HEK293 (cell line): Measurements from ENCODE around the gene RPL10.
A peak's percentile ranks its signal among the peaks of the same experiment; 100 is the strongest.

Source experiments
- CTCF ChIA-PET: fragments of 350-600 bp; formaldehyde crosslinking; extraction: SDS; loops from one replicate; lab custom pipeline; 2021; ENCODE audit warnings: antibody characterized with exemption; lab: Yijun Ruan, JAX
- POLR2A ChIA-PET: fragments of 300-600 bp; formaldehyde crosslinking; extraction: SDS; loops from one replicate; lab custom pipeline; 2020; ENCODE audit warnings: antibody characterized with exemption, inconsistent platforms; lab: Yijun Ruan, JAX
- H3K27ac ChIP-seq: fragments of 200-500 bp; sonication (Bioruptor generic); 2 replicates; pipeline ENCODE4 v1.5.1; 2014; ENCODE audit warnings: low read depth, low read length, control low read depth, inconsistent platforms; ENCODE audit errors: extremely low read depth
- H3K36me3 ChIP-seq, 2 experiments: fragments of 200-500 bp in 1 of 2; sonication (Bioruptor generic) in 1 of 2; 1 replicate in 1 of 2; 2 replicates in 1 of 2; pipeline ENCODE4 v1.5.1; 2014 to 2017; ENCODE audit warnings: inconsistent platforms in 2 of 2, low read length in 2 of 2; ENCODE audit not compliant: control insufficient read depth in 2 of 2, insufficient read depth in 1 of 2
- H3K4me1 ChIP-seq: fragments of 200-500 bp; sonication (Bioruptor generic); 2 replicates; pipeline ENCODE4 v1.5.1; 2014; ENCODE audit warnings: mild to moderate bottlenecking, low read length, inconsistent platforms; ENCODE audit not compliant: control insufficient read depth, insufficient read depth
- H3K4me3 ChIP-seq: 2 replicates; pipeline ENCODE4 v1.5.1; 2011; ENCODE audit warnings: low read depth, mild to moderate bottlenecking, control low read depth, low read length, moderate library complexity
- H3K9me3 ChIP-seq: fragments of 200-500 bp; sonication (Bioruptor generic); 2 replicates; pipeline ENCODE4 v1.5.1; 2014; ENCODE audit warnings: low read depth, low read length, inconsistent platforms; ENCODE audit not compliant: control insufficient read depth, insufficient read depth
- BCL11B ChIP-seq: fragments of 450-650 bp; formaldehyde crosslinking; IDR thresholded peaks from 2 replicates; pipeline ENCODE4 v1.5.1; 2016; ENCODE audit warnings: low read depth, missing biosample characterization, missing genetic modification characterization
- BCL6B ChIP-seq: fragments of 450-650 bp; formaldehyde crosslinking; IDR thresholded peaks from 2 replicates; pipeline ENCODE4 v1.5.1; 2017; ENCODE audit warnings: missing biosample characterization, missing genetic modification characterization
- GLIS1 ChIP-seq: fragments of 450-650 bp; formaldehyde crosslinking; IDR thresholded peaks from 2 replicates; pipeline ENCODE4 v1.5.1; 2016; ENCODE audit warnings: missing biosample characterization, missing genetic modification characterization
- KLF8 ChIP-seq: fragments of 450-650 bp; formaldehyde crosslinking; IDR thresholded peaks from 2 replicates; pipeline ENCODE4 v1.5.1; 2016; ENCODE audit warnings: missing biosample characterization, missing genetic modification characterization
- SALL2 ChIP-seq: fragments of 450-650 bp; formaldehyde crosslinking; IDR thresholded peaks from 2 replicates; pipeline ENCODE4 v1.5.0; 2017; ENCODE audit warnings: missing biosample characterization, mild to moderate bottlenecking, missing genetic modification characterization, borderline replicate concordance
- SCRT1 ChIP-seq: fragments of 450-650 bp; formaldehyde crosslinking; IDR thresholded peaks from 2 replicates; pipeline ENCODE4 v1.5.1; 2016; ENCODE audit warnings: missing biosample characterization, missing genetic modification characterization, borderline replicate concordance
- SCRT2 ChIP-seq: fragments of 450-650 bp; formaldehyde crosslinking; IDR thresholded peaks from 2 replicates; pipeline ENCODE4 v1.5.1; 2016; ENCODE audit warnings: missing biosample characterization, missing genetic modification characterization
- TCF7L2 ChIP-seq: IDR thresholded peaks from 2 replicates; pipeline ENCODE4 v1.6.1; 2011; ENCODE audit warnings: low read depth, mild to moderate bottlenecking, inconsistent platforms, low read length, moderate library complexity, borderline replicate concordance
- ZBTB48 ChIP-seq: fragments of 450-650 bp; formaldehyde crosslinking; IDR thresholded peaks from 2 replicates; pipeline ENCODE4 v1.5.1; 2016; ENCODE audit warnings: missing biosample characterization, missing genetic modification characterization
- ZBTB8A ChIP-seq: fragments of 450-650 bp; formaldehyde crosslinking; IDR thresholded peaks from 2 replicates; pipeline ENCODE4 v1.5.1; 2016; ENCODE audit warnings: missing biosample characterization, missing genetic modification characterization
- ZNF133 ChIP-seq: fragments of 450-650 bp; formaldehyde crosslinking; IDR thresholded peaks from 2 replicates; pipeline ENCODE4 v1.5.1; 2016; ENCODE audit warnings: missing biosample characterization, missing genetic modification characterization
- ZNF202 ChIP-seq: fragments of 450-650 bp; formaldehyde crosslinking; IDR thresholded peaks from 2 replicates; pipeline ENCODE4 v1.5.1; 2016; ENCODE audit warnings: missing biosample characterization, missing genetic modification characterization, borderline replicate concordance
- ZNF211 ChIP-seq: fragments of 450-650 bp; formaldehyde crosslinking; IDR thresholded peaks from 2 replicates; pipeline ENCODE4 v1.5.1; 2016; ENCODE audit warnings: low read depth, missing biosample characterization, missing genetic modification characterization
- ZNF221 ChIP-seq: fragments of 450-650 bp; formaldehyde crosslinking; IDR thresholded peaks from 2 replicates; pipeline ENCODE4 v1.5.1; 2017; ENCODE audit warnings: missing biosample characterization, missing genetic modification characterization, borderline replicate concordance
- ZNF274 ChIP-seq, 2 experiments: fragments of 200-500 bp in 1 of 2; fragments of 450-650 bp in 1 of 2; sonication (Bioruptor generic) in 1 of 2; formaldehyde crosslinking in 1 of 2; IDR thresholded peaks; 2 replicates each; pipeline versions ENCODE4 v1.5.1 to v1.6.1; 2014 to 2016; ENCODE audit warnings: borderline replicate concordance in 1 of 2, inconsistent platforms in 1 of 2, low read length in 1 of 2, missing biosample characterization in 1 of 2, missing genetic modification characterization in 1 of 2
- ZNF341 ChIP-seq: fragments of 450-650 bp; formaldehyde crosslinking; IDR thresholded peaks from 2 replicates; pipeline ENCODE4; 2016; ENCODE audit warnings: low read depth, missing biosample characterization, missing genetic modification characterization
- ZNF366 ChIP-seq: fragments of 450-650 bp; formaldehyde crosslinking; conservative IDR thresholded peaks from 2 replicates; pipeline ENCODE4 v1.5.1; 2016; ENCODE audit warnings: missing biosample characterization, missing genetic modification characterization
- ZNF426 ChIP-seq: fragments of 450-650 bp; formaldehyde crosslinking; IDR thresholded peaks from 2 replicates; pipeline ENCODE4 v1.5.1; 2017; ENCODE audit warnings: missing biosample characterization, missing genetic modification characterization, mild to moderate bottlenecking, inconsistent platforms, moderate library complexity
- ZNF548 ChIP-seq: fragments of 450-650 bp; formaldehyde crosslinking; IDR thresholded peaks from 2 replicates; pipeline ENCODE4 v1.5.1; 2016; ENCODE audit warnings: missing biosample characterization, missing genetic modification characterization
- ZNF626 ChIP-seq: fragments of 450-650 bp; sonication (Bioruptor Pico); formaldehyde crosslinking; IDR thresholded peaks from 2 replicates; pipeline ENCODE4 v1.5.1; 2018; ENCODE audit warnings: missing biosample characterization, missing genetic modification characterization, inconsistent platforms
- ZNF654 ChIP-seq: fragments of 450-650 bp; formaldehyde crosslinking; IDR thresholded peaks from 2 replicates; pipeline ENCODE4 v1.5.1; 2016; ENCODE audit warnings: low read depth, missing biosample characterization, missing genetic modification characterization
- ZNF660 ChIP-seq: fragments of 450-650 bp; IDR thresholded peaks from 2 replicates; pipeline ENCODE4 v1.5.1; 2018; ENCODE audit warnings: missing biosample characterization, mild to moderate bottlenecking, missing genetic modification characterization
- ZNF670 ChIP-seq: fragments of 450-650 bp; formaldehyde crosslinking; IDR thresholded peaks from 2 replicates; pipeline ENCODE4 v1.5.1; 2016; ENCODE audit warnings: missing biosample characterization, missing genetic modification characterization, low read depth
- ZNF837 ChIP-seq: fragments of 450-650 bp; formaldehyde crosslinking; IDR thresholded peaks from 2 replicates; pipeline ENCODE4 v1.5.1; 2016; ENCODE audit warnings: missing biosample characterization, missing genetic modification characterization
- ZNF843 ChIP-seq: fragments of 450-650 bp; formaldehyde crosslinking; IDR thresholded peaks from 2 replicates; pipeline ENCODE4 v1.5.1; 2016; ENCODE audit warnings: missing biosample characterization, missing genetic modification characterization
- TF ChIP-seq, protein P1 (sequence below): fragments of 450-650 bp; formaldehyde crosslinking; IDR thresholded peaks from 2 replicates; pipeline ENCODE4 v1.5.1; 2016; ENCODE audit warnings: missing biosample characterization, missing genetic modification characterization
- TF ChIP-seq, protein P2 (sequence below): fragments of 450-650 bp; formaldehyde crosslinking; IDR thresholded peaks from 2 replicates; pipeline ENCODE4 v1.5.1; 2017; ENCODE audit warnings: missing biosample characterization, missing genetic modification characterization
- TF ChIP-seq, protein P3 (sequence below): fragments of 450-650 bp; formaldehyde crosslinking; IDR thresholded peaks from 2 replicates; pipeline ENCODE4 v1.5.1; 2017; ENCODE audit warnings: missing biosample characterization, mild to moderate bottlenecking, missing genetic modification characterization, moderate library complexity
- TF ChIP-seq, protein P4 (sequence below): fragments of 450-650 bp; formaldehyde crosslinking; IDR thresholded peaks from 2 replicates; pipeline ENCODE4 v1.5.1; 2017; ENCODE audit warnings: missing biosample characterization, missing genetic modification characterization

The RPL10 gene

GRCh38 chrX:154398668-154399526 is 720 bp downstream of the RPL10 start:
- Histone ChIP-seq H3K27ac (peak overlapping the region; percentile 84), H3K9me3 (no peaks in the 10 kb centered on the region), H3K4me1 (no peaks in the 10 kb centered on the region), H3K36me3 (peaks cover 0 to 44% of the 10 kb centered on the region in 2 experiments; a peak in 1 of 3 replicates), H3K4me3 (peak overlapping the region; percentile 66)
- ChIA-PET POLR2A (interaction anchor here (0.6 to 6.5 kb wide), 12 partner anchors 12 to 134 kb away, joined by 3 to 57 read pairs (median 7); partner anchors contain the start of genes DNASE1L1, EMD, FLNA and SLC10A3), CTCF (interaction anchor here (0.6 to 1.9 kb wide), 16 partner anchors 9 to 136 kb away, joined by 3 to 8 read pairs (median 4); partner anchors contain the start of gene DNASE1L1)
- 0 out of 2 replicates have a peak, but pooled peaks have one; percentile 30 for TF ChIP-seq ZBTB48
- TF ChIP-seq ZNF426 (tag by site-specific recombination) = no peak
- TF ChIP-seq, protein P1, sequence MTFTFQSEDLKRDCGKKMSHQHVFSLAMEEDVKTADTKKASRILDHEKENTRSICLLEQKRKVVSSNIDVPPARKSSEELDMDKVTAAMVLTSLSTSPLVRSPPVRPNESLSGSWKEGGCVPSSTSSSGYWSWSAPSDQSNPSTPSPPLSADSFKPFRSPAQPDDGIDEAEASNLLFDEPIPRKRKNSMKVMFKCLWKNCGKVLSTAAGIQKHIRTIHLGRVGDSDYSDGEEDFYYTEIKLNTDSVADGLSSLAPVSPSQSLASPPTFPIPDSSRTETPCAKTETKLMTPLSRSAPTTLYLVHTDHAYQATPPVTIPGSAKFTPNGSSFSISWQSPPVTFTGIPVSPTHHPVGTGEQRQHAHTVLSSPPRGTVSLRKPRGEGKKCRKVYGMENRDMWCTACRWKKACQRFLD = no peak
- TF ChIP-seq ZBTB8A (tag by site-specific recombination) = peak; percentile 65
- TF ChIP-seq ZNF660 = 0 out of 2 replicates have a peak, but pooled peaks have one; percentile 6
- 0 out of 2 replicates have a peak, but pooled peaks have one; percentile 8 for TF ChIP-seq ZNF843 (tag by site-specific recombination)
- TF ChIP-seq, protein P2, sequence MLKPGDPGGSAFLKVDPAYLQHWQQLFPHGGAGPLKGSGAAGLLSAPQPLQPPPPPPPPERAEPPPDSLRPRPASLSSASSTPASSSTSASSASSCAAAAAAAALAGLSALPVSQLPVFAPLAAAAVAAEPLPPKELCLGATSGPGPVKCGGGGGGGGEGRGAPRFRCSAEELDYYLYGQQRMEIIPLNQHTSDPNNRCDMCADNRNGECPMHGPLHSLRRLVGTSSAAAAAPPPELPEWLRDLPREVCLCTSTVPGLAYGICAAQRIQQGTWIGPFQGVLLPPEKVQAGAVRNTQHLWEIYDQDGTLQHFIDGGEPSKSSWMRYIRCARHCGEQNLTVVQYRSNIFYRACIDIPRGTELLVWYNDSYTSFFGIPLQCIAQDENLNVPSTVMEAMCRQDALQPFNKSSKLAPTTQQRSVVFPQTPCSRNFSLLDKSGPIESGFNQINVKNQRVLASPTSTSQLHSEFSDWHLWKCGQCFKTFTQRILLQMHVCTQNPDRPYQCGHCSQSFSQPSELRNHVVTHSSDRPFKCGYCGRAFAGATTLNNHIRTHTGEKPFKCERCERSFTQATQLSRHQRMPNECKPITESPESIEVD = no peak
- no peak for TF ChIP-seq ZNF626 (tag by site-specific recombination)
- no peak for TF ChIP-seq ZNF548
- no peak for TF ChIP-seq GLIS1 (tag by site-specific recombination)
- no peak for TF ChIP-seq BCL6B (tag by site-specific recombination)
- no peak for TF ChIP-seq TCF7L2
- no peak for TF ChIP-seq ZNF133
- TF ChIP-seq ZNF654 = peak; percentile 24; the same call in 1 of the 2 replicates
- TF ChIP-seq ZNF274 (IDR thresholded peaks at IDR 0.05; ENCODE audit: low read length) = no peak
- TF ChIP-seq ZNF274 (tag by site-specific recombination; IDR thresholded peaks at IDR 0.05; ENCODE audit: borderline replicate concordance) = no peak
- TF ChIP-seq ZNF366 (tag by site-specific recombination) = no peak
- TF ChIP-seq SCRT2 = peak; percentile 97
- TF ChIP-seq ZNF211 (tag by site-specific recombination) = no peak
- no peak for TF ChIP-seq ZNF202
- TF ChIP-seq ZNF837 = no peak
- TF ChIP-seq BCL11B (tag by site-specific recombination) = 0 out of 2 replicates have a peak, but pooled peaks have one; percentile 28
- 0 out of 2 replicates have a peak, but pooled peaks have one; percentile 6 for TF ChIP-seq ZNF341 (tag by site-specific recombination)
- TF ChIP-seq, protein P3, sequence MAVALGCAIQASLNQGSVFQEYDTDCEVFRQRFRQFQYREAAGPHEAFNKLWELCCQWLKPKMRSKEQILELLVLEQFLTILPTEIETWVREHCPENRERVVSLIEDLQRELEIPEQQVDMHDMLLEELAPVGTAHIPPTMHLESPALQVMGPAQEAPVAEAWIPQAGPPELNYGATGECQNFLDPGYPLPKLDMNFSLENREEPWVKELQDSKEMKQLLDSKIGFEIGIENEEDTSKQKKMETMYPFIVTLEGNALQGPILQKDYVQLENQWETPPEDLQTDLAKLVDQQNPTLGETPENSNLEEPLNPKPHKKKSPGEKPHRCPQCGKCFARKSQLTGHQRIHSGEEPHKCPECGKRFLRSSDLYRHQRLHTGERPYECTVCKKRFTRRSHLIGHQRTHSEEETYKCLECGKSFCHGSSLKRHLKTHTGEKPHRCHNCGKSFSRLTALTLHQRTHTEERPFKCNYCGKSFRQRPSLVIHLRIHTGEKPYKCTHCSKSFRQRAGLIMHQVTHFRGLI (tag by site-specific recombination) = peak; percentile 33; the same call in 1 of the 2 replicates
- no peak for TF ChIP-seq SALL2 (tag by site-specific recombination)
- TF ChIP-seq, protein P4, sequence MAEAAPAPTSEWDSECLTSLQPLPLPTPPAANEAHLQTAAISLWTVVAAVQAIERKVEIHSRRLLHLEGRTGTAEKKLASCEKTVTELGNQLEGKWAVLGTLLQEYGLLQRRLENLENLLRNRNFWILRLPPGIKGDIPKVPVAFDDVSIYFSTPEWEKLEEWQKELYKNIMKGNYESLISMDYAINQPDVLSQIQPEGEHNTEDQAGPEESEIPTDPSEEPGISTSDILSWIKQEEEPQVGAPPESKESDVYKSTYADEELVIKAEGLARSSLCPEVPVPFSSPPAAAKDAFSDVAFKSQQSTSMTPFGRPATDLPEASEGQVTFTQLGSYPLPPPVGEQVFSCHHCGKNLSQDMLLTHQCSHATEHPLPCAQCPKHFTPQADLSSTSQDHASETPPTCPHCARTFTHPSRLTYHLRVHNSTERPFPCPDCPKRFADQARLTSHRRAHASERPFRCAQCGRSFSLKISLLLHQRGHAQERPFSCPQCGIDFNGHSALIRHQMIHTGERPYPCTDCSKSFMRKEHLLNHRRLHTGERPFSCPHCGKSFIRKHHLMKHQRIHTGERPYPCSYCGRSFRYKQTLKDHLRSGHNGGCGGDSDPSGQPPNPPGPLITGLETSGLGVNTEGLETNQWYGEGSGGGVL (tag by site-specific recombination) = no peak
- TF ChIP-seq SCRT1 (tag by site-specific recombination) = peak; percentile 88
- no peak; the same call in 1 of the 2 replicates for TF ChIP-seq KLF8
- TF ChIP-seq ZNF221 = no peak
- TF ChIP-seq ZNF670 (tag by site-specific recombination) = no peak
